Large intestine (tissue), 12 donors: ENCODE measurements around the gene SCNN1G. TPM values are rescaled to one million over a fixed set of nuclear protein-coding genes. Genes with fewer than 3 reads are reported as not detected.

ENCODE experiments used
- DNase-seq, 2 donors: peaks; one replicate each; pipeline versions ENCODE4 v3.0.0 to v3.0.0-alpha.2; 2013
- H3K27ac ChIP-seq: one replicate; pipeline ENCODE4 v1.5.1; 2013; ENCODE audit warnings: low read length
- H3K27me3 ChIP-seq: 2 replicates; pipeline ENCODE4 v1.6.1; 2013; ENCODE audit warnings: low read length; ENCODE audit not compliant: control insufficient read depth, insufficient read depth
- H3K36me3 ChIP-seq: 2 replicates; pipeline ENCODE4 v1.6.1; 2013; ENCODE audit warnings: low read length; ENCODE audit not compliant: control insufficient read depth, insufficient read depth
- H3K4me1 ChIP-seq: one replicate; pipeline ENCODE4 v1.6.1; 2013; ENCODE audit warnings: low read length; ENCODE audit not compliant: control insufficient read depth, insufficient read depth
- H3K4me3 ChIP-seq: one replicate; pipeline ENCODE4 v1.5.1; 2013; ENCODE audit warnings: low read length
- H3K9me3 ChIP-seq: one replicate; pipeline ENCODE4 v1.6.1; 2013; ENCODE audit warnings: mild to moderate bottlenecking, low read depth, low read length, moderate library complexity; ENCODE audit not compliant: control insufficient read depth
- WGBS: methylation state at CpG from one replicate; pipeline ENCODE4 v1.1.5; 2013; ENCODE audit warnings: low lambda C conversion rate; ENCODE audit not compliant: insufficient coverage; 5-methylcytosine and 5-hydroxymethylcytosine counted together
- long read RNA-seq, 11 donors: transcript quantifications; one replicate each; lab custom pipeline, GENCODE V29; 2026
- polyA plus RNA-seq: library from polyadenylated mRNA; unstranded; fragments of 120-200 nt; gene quantifications from one replicate; pipeline ENCODE4 v1.2.1, GENCODE V29; 2013

SCNN1G gene
- polyA plus RNA-seq, result 0.03 TPM
- long read RNA-seq, donor 1, result 0 reads
- long read RNA-seq, donor 2, result 0 reads
- long read RNA-seq, donor 3, result 0 reads
- long read RNA-seq, donor 4, result 0 reads
- long read RNA-seq, donor 5, result 0 reads
- long read RNA-seq, donor 6, result 0 reads
- long read RNA-seq, donor 7, result 0 reads
- long read RNA-seq, donor 8, result 0 reads
- long read RNA-seq, donor 9, result 0 reads
- long read RNA-seq, donor 10, result 0 reads
- long read RNA-seq, donor 11, result 0 reads

GRCh38 chr16:23182679-23183542, at the start of gene SCNN1G:
SCNN1G (plus strand) TSS chr16:23182745; CDS start chr16:23186272, 3,527 bp downstream.
- Histone ChIP-seq H3K36me3 (no peaks in the 10 kb centered on the region), H3K27me3 (peaks cover 60% of the 10 kb centered on the region), H3K27ac (no peak within 1 kb of the TSS), H3K9me3 (no peaks in the 10 kb centered on the region), H3K4me1 (peaks cover 5% of the 10 kb centered on the region), H3K4me3 (no peak within 1 kb of the TSS)
- WGBS, result no CpG with 5 or more reads among the region's 71 CpGs
- peak in 1 of 2 donors; percentile 4 for DNase-seq

- Histone ChIP-seq H3K9me3 (no peaks in the 10 kb centered on the region), H3K36me3 (no peaks in the 10 kb centered on the region), H3K27ac (peak overlapping the region; percentile 30), H3K27me3 (no peaks in the 10 kb centered on the region), H3K4me1 (no peaks in the 10 kb centered on the region), H3K4me3 (no peak overlapping the region)
- no peak for DNase-seq
- 56% methylated on average over 4 of the region's 11 CpGs for WGBS
Measured at GRCh38 chr16:23132775-23133463, 49.6 kb upstream of the SCNN1G start.

GRCh38 chr16:23134274-23134673, 48.3 kb upstream of the SCNN1G start:
- no peak overlapping the region for H3K27ac ChIP-seq
- 100% methylated on average over 1 of the region's 3 CpGs for WGBS

GRCh38 chr16:23137256-23137655, 45.3 kb upstream of the SCNN1G start:
- Histone ChIP-seq H3K9me3 (no peaks in the 10 kb centered on the region), H3K27me3 (no peaks in the 10 kb centered on the region), H3K36me3 (no peaks in the 10 kb centered on the region), H3K4me1 (peaks cover 4% of the 10 kb centered on the region), H3K27ac (no peak overlapping the region), H3K4me3 (no peak overlapping the region)
- WGBS, result no CpG with 5 or more reads among the region's 2 CpGs
- no peak for DNase-seq

More at GRCh38 chr16:23134274-23134673, 48.3 kb upstream of the SCNN1G start:
- Histone ChIP-seq H3K9me3 (no peaks in the 10 kb centered on the region), H3K4me1 (no peaks in the 10 kb centered on the region), H3K27me3 (no peaks in the 10 kb centered on the region), H3K36me3 (no peaks in the 10 kb centered on the region), H3K4me3 (no peak overlapping the region)
- peak in 1 of 2 donors; percentile 30 for DNase-seq

GRCh38 chr16:23137818-23138217, 44.7 kb upstream of the SCNN1G start:
- Histone ChIP-seq H3K27me3 (no peaks in the 10 kb centered on the region), H3K9me3 (no peaks in the 10 kb centered on the region), H3K4me3 (no peak overlapping the region), H3K27ac (no peak overlapping the region), H3K36me3 (no peaks in the 10 kb centered on the region), H3K4me1 (peaks cover 7% of the 10 kb centered on the region)
- DNase-seq, result no peak
- 88% methylated on average over 2 of the region's 5 CpGs for WGBS

- no peak overlapping the region for H3K27ac ChIP-seq
- WGBS, result no CpG with 5 or more reads among the region's 2 CpGs
- no peak overlapping the region for H3K4me3 ChIP-seq
- no peak for DNase-seq
- H3K36me3 ChIP-seq, result no peaks in the 10 kb centered on the region
- no peaks in the 10 kb centered on the region for H3K27me3 ChIP-seq
- no peaks in the 10 kb centered on the region for H3K9me3 ChIP-seq
- H3K4me1 ChIP-seq, result peaks cover 7% of the 10 kb centered on the region
Measured at GRCh38 chr16:23140107-23140506, 42.4 kb upstream of the SCNN1G start.

GRCh38 chr16:23141033-23141432, 41.5 kb upstream of the SCNN1G start:
- peaks cover 7% of the 10 kb centered on the region for H3K4me1 ChIP-seq
- H3K36me3 ChIP-seq, result no peaks in the 10 kb centered on the region
- no peaks in the 10 kb centered on the region for H3K9me3 ChIP-seq
- DNase-seq, result no peak
- H3K4me3 ChIP-seq, result no peak overlapping the region
- 100% methylated on average over 3 of the region's 3 CpGs for WGBS
- H3K27ac ChIP-seq, result no peak overlapping the region
- H3K27me3 ChIP-seq, result no peaks in the 10 kb centered on the region

GRCh38 chr16:23141500-23141899, 41.0 kb upstream of the SCNN1G start:
- DNase-seq, result no peak
- WGBS, result 40% methylated on average over 1 of the region's 6 CpGs
- H3K27ac ChIP-seq, result no peak overlapping the region
- peaks cover 7% of the 10 kb centered on the region for H3K4me1 ChIP-seq
- H3K4me3 ChIP-seq, result no peak overlapping the region
- H3K9me3 ChIP-seq, result no peaks in the 10 kb centered on the region
- H3K27me3 ChIP-seq, result no peaks in the 10 kb centered on the region
- no peaks in the 10 kb centered on the region for H3K36me3 ChIP-seq

- no peak overlapping the region for H3K27ac ChIP-seq
- peak in 1 of 2 donors; percentile 52 for DNase-seq
- H3K4me1 ChIP-seq, result peaks cover 7% of the 10 kb centered on the region
- no peaks in the 10 kb centered on the region for H3K9me3 ChIP-seq
- no peaks in the 10 kb centered on the region for H3K36me3 ChIP-seq
- H3K4me3 ChIP-seq, result no peak overlapping the region
- 46% methylated on average over 3 of the region's 7 CpGs for WGBS
- no peaks in the 10 kb centered on the region for H3K27me3 ChIP-seq
Measured at GRCh38 chr16:23141959-23142740, 40.4 kb upstream of the SCNN1G start.

GRCh38 chr16:23143391-23143790, 39.2 kb upstream of the SCNN1G start:
- no peak for DNase-seq
- no CpG with 5 or more reads among the region's 3 CpGs for WGBS
- Histone ChIP-seq H3K4me3 (no peak overlapping the region), H3K27ac (no peak overlapping the region), H3K27me3 (no peaks in the 10 kb centered on the region), H3K4me1 (peaks cover 7% of the 10 kb centered on the region), H3K9me3 (no peaks in the 10 kb centered on the region), H3K36me3 (no peaks in the 10 kb centered on the region)
